Anterior cingulate cortex (tissue), 58 donors: ENCODE data around the gene GDI1.

Experiments used
- DNase-seq, 58 donors: peaks; one replicate each; lab custom pipeline; 2025; lab: John Stamatoyannopoulos, UW

Gene GDI1

DNA sequence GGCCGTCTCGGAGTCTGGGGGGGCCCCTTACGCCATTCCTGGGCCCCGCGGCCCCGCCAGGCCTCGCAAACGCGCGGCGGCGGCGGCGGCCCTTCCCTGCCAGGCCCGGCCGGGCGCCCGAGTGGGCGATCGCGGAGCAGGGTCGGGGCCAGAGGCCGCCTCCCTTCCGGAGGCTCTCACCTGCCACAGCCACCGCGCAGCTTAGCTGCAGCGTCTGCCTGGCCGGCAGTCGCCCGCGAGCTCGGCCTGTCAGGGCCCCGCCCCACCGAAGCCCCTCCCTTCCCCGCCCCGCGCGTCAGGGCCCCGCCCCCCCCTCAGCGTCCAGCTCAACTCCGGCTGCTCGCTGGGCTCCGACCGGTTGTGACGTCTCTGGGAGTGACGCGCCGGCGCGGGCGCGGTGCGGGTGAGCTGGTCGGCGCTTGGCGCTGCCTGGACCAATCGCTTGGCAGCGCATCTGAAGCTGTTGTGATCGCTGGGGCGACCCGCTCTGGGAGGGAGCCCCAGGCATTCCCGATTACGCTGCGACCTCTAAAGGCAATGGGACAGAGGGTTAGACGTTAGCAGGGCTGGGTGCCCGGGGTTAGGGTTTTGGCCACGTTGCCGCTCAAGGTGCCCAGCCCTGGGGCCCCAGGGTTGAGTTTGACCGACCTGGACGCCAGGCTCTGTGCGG, 53.6 kb downstream of the GDI1 start, which contains the start of gene SLC10A3:
TSS of gene SLC10A3 (minus strand) at position 216 of the 670 bp plus-strand sequence. CDS start 1,689 bp downstream, outside the sequence.
- DNase-seq, result peak; percentile 25 to 95 (median 90)
